HEK293 (cell line): ENCODE measurements around the gene OR1J2.
"Not testable (repeated sequence)": the region's sequence is repeated elsewhere in the genome, so short reads cannot be mapped to it uniquely, and the experiment has no call there.

ENCODE experiments used
- CTCF ChIA-PET: fragments of 350-600 bp; formaldehyde crosslinking; extraction: SDS; loops from one replicate; lab custom pipeline; 2021; ENCODE audit warnings: antibody characterized with exemption; lab: Yijun Ruan, JAX
- POLR2A ChIA-PET: fragments of 300-600 bp; formaldehyde crosslinking; extraction: SDS; loops from one replicate; lab custom pipeline; 2020; ENCODE audit warnings: antibody characterized with exemption, inconsistent platforms; lab: Yijun Ruan, JAX
- H3K27ac ChIP-seq: fragments of 200-500 bp; sonication (Bioruptor generic); 2 replicates; pipeline ENCODE4 v1.5.1; 2014; ENCODE audit warnings: low read depth, low read length, control low read depth, inconsistent platforms; ENCODE audit errors: extremely low read depth
- H3K36me3 ChIP-seq, 2 experiments: fragments of 200-500 bp in 1 of 2; sonication (Bioruptor generic) in 1 of 2; 1 replicate in 1 of 2; 2 replicates in 1 of 2; pipeline ENCODE4 v1.5.1; 2014 to 2017; ENCODE audit warnings: inconsistent platforms in 2 of 2, low read length in 2 of 2; ENCODE audit not compliant: control insufficient read depth in 2 of 2, insufficient read depth in 1 of 2
- H3K4me1 ChIP-seq: fragments of 200-500 bp; sonication (Bioruptor generic); 2 replicates; pipeline ENCODE4 v1.5.1; 2014; ENCODE audit warnings: mild to moderate bottlenecking, low read length, inconsistent platforms; ENCODE audit not compliant: control insufficient read depth, insufficient read depth
- H3K4me3 ChIP-seq: 2 replicates; pipeline ENCODE4 v1.5.1; 2011; ENCODE audit warnings: low read depth, mild to moderate bottlenecking, control low read depth, low read length, moderate library complexity
- H3K9me3 ChIP-seq: fragments of 200-500 bp; sonication (Bioruptor generic); 2 replicates; pipeline ENCODE4 v1.5.1; 2014; ENCODE audit warnings: low read depth, low read length, inconsistent platforms; ENCODE audit not compliant: control insufficient read depth, insufficient read depth
- ZFP41 ChIP-seq: fragments of 450-650 bp; formaldehyde crosslinking; IDR thresholded peaks from 2 replicates; pipeline ENCODE4 v1.5.1; 2016; ENCODE audit warnings: missing biosample characterization, missing genetic modification characterization, borderline replicate concordance
- ZNF114 ChIP-seq: fragments of 450-650 bp; formaldehyde crosslinking; IDR thresholded peaks from 2 replicates; pipeline ENCODE4 v1.5.0; 2017; ENCODE audit warnings: missing biosample characterization, missing genetic modification characterization
- ZNF169 ChIP-seq: fragments of 450-650 bp; formaldehyde crosslinking; IDR thresholded peaks from 2 replicates; pipeline ENCODE4 v1.5.1; 2016; ENCODE audit warnings: missing biosample characterization, missing genetic modification characterization
- ZNF202 ChIP-seq: fragments of 450-650 bp; formaldehyde crosslinking; IDR thresholded peaks from 2 replicates; pipeline ENCODE4 v1.5.1; 2016; ENCODE audit warnings: missing biosample characterization, missing genetic modification characterization, borderline replicate concordance
- ZNF214 ChIP-seq: fragments of 450-650 bp; formaldehyde crosslinking; IDR thresholded peaks from 2 replicates; pipeline ENCODE4 v1.5.1; 2017; ENCODE audit warnings: missing biosample characterization, mild to moderate bottlenecking, missing genetic modification characterization, borderline replicate concordance
- ZNF24 ChIP-seq: fragments of 450-650 bp; formaldehyde crosslinking; IDR thresholded peaks from 2 replicates; pipeline ENCODE4 v1.5.1; 2016; ENCODE audit warnings: missing biosample characterization, missing genetic modification characterization
- ZNF248 ChIP-seq: fragments of 450-650 bp; formaldehyde crosslinking; IDR thresholded peaks from 2 replicates; pipeline ENCODE4 v1.5.1; 2017; ENCODE audit warnings: missing biosample characterization, missing genetic modification characterization
- ZNF266 ChIP-seq: fragments of 450-650 bp; formaldehyde crosslinking; IDR thresholded peaks from 2 replicates; pipeline ENCODE4 v1.5.1; 2016; ENCODE audit warnings: missing biosample characterization, missing genetic modification characterization, low read depth
- ZNF473 ChIP-seq: fragments of 450-650 bp; formaldehyde crosslinking; IDR thresholded peaks from 2 replicates; pipeline ENCODE4 v1.5.1; 2017; ENCODE audit warnings: missing biosample characterization, missing genetic modification characterization
- ZNF514 ChIP-seq: fragments of 450-650 bp; formaldehyde crosslinking; IDR thresholded peaks from 2 replicates; pipeline ENCODE4 v1.5.1; 2016; ENCODE audit warnings: missing biosample characterization, missing genetic modification characterization
- ZNF558 ChIP-seq: fragments of 450-650 bp; formaldehyde crosslinking; IDR thresholded peaks from 2 replicates; pipeline ENCODE4 v1.5.1; 2016; ENCODE audit warnings: missing biosample characterization, missing genetic modification characterization
- ZNF701 ChIP-seq: fragments of 450-650 bp; formaldehyde crosslinking; IDR thresholded peaks from 2 replicates; pipeline ENCODE4 v1.5.1; 2016; ENCODE audit warnings: missing biosample characterization, missing genetic modification characterization
- ZNF785 ChIP-seq: fragments of 450-650 bp; formaldehyde crosslinking; IDR thresholded peaks from 2 replicates; pipeline ENCODE4 v1.5.1; 2016; ENCODE audit warnings: missing biosample characterization, missing genetic modification characterization
- TF ChIP-seq, protein P1 (sequence below): fragments of 450-650 bp; formaldehyde crosslinking; conservative IDR thresholded peaks from 2 replicates; pipeline ENCODE4 v1.5.1; 2016; ENCODE audit warnings: low read depth, missing biosample characterization, missing genetic modification characterization

The OR1J2 gene

DNA sequence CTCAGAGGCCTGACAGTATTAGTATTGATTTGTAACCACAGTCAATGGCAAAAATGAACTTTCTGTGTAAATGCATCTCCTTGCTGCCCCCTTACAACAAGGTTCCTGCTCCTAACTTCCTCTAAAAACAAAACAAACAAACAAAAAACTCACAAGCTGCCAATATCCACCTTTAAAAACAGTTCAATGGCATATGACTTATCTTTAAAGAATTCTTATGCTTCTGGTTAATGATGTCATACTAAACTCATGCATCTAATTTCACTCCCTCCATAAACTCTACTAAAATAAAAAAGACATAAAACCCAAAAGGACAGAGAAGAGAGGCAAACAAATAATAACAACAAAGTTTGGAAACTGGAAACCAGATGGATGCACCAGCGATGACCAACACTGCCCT lies 25.5 kb downstream of the OR1J2 start:
- Histone ChIP-seq H3K36me3 (no peaks in the 10 kb centered on the region), H3K27ac (no peak overlapping the region), H3K4me1 (no peaks in the 10 kb centered on the region), H3K9me3 (no peaks in the 10 kb centered on the region), H3K4me3 (no peak overlapping the region)
- ChIA-PET POLR2A (no interaction called here), CTCF (no interaction called here)
- TF ChIP-seq ZNF248 (no peak), ZNF24 (no peak), ZNF266 (tag by site-specific recombination) (no peak), ZNF785 (no peak)
- TF ChIP-seq, protein P1, sequence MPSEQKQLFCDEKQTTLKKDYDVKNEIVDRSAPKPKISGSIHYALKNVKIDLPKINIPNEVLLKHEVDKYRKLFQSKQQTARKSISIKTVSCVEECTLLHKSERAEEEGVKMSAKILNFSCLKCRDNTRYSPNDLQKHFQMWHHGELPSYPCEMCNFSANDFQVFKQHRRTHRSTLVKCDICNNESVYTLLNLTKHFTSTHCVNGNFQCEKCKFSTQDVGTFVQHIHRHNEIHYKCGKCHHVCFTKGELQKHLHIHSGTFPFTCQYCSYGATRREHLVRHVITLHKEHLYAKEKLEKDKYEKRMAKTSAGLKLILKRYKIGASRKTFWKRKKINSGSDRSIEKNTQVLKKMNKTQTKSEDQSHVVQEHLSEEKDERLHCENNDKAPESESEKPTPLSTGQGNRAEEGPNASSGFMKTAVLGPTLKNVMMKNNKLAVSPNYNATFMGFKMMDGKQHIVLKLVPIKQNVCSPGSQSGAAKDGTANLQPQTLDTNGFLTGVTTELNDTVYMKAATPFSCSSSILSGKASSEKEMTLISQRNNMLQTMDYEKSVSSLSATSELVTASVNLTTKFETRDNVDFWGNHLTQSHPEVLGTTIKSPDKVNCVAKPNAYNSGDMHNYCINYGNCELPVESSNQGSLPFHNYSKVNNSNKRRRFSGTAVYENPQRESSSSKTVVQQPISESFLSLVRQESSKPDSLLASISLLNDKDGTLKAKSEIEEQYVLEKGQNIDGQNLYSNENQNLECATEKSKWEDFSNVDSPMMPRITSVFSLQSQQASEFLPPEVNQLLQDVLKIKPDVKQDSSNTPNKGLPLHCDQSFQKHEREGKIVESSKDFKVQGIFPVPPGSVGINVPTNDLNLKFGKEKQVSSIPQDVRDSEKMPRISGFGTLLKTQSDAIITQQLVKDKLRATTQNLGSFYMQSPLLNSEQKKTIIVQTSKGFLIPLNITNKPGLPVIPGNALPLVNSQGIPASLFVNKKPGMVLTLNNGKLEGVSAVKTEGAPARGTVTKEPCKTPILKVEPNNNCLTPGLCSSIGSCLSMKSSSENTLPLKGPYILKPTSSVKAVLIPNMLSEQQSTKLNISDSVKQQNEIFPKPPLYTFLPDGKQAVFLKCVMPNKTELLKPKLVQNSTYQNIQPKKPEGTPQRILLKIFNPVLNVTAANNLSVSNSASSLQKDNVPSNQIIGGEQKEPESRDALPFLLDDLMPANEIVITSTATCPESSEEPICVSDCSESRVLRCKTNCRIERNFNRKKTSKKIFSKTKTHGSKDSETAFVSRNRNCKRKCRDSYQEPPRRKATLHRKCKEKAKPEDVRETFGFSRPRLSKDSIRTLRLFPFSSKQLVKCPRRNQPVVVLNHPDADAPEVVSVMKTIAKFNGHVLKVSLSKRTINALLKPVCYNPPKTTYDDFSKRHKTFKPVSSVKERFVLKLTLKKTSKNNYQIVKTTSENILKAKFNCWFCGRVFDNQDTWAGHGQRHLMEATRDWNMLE: no peak

DNA sequence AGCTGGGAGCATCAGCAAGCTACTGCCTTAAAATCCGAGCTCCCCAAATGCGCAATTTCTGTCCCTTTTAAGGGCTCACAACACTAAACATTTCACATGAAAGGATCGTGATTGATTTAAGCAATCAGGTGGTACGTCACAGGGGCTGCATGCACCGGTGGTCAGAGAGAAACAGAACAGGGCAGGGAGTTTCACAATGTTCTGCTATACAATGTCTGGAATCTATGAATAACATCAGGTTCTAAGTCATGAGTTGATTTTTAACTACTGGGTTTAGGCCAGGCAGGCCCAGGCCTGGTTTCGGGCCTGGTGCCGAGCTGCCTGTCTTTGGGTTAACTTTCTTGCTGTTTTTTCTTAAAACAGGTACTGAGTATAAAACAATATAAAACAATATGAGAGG lies 26.5 kb downstream of the OR1J2 start:
- H3K36me3 ChIP-seq, H3K4me3 ChIP-seq, POLR2A ChIA-PET, H3K9me3 ChIP-seq, H3K27ac ChIP-seq, H3K4me1 ChIP-seq, CTCF ChIA-PET: not testable (repeated sequence)

DNA sequence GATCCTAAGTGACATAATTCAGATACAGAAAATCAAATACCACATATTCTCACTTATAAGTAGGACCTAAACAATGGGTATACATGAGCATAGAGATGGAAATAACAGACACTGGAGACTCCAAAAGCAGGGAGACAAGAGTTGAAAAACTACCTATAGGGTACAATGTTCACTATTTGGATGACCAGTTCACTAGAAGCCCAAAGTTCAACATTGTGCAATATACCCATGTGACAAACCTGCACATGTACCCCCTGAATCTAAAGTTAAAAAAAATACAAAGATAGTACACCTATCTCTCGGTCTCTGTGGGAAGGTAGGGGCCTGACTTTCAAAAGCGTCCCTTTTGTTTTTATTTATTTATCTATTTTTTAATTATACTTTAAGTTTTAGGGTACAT lies 28.2 kb downstream of the OR1J2 start:
- Histone ChIP-seq H3K36me3 (no peaks in the 10 kb centered on the region), H3K27ac (no peak overlapping the region), H3K4me1 (no peaks in the 10 kb centered on the region), H3K4me3 (no peak overlapping the region), H3K9me3 (no peaks in the 10 kb centered on the region)
- CTCF ChIA-PET: no interaction called here
- POLR2A ChIA-PET: no interaction called here
- TF ChIP-seq ZNF114 (tag by site-specific recombination): no peak

DNA sequence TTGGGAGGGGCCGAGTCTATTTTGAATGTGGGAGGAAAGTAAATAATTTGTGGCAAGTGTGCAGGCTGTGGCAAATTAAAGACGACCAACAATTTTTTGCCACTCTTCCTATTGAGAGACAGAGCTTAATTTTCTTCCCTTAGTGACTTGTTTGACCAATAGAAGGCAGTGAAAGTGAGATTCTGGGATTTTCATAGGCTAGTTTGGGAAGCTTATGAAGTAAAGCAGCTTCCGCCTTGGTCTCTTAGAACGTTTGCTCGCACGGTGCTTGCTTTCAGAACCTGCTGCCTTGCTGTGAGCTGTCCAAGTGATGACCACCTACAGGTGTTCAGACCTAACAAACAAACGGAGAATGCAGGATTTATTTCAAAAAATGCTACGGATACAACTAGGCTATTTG lies 35.6 kb downstream of the OR1J2 start:
- ChIA-PET POLR2A (no interaction called here), CTCF (no interaction called here)
- Histone ChIP-seq H3K9me3 (no peaks in the 10 kb centered on the region), H3K27ac (no peak overlapping the region), H3K4me1 (no peaks in the 10 kb centered on the region), H3K4me3 (no peak overlapping the region), H3K36me3 (no peaks in the 10 kb centered on the region)
- TF ChIP-seq ZFP41 (tag by site-specific recombination) (no peak), ZNF202 (no peak), ZNF558 (tag by site-specific recombination) (no peak), ZNF214 (no peak), ZNF169 (tag by site-specific recombination) (no peak), ZNF473 (tag by site-specific recombination) (no peak), ZNF701 (tag by site-specific recombination) (no peak), ZNF514 (tag by site-specific recombination) (no peak)
